Keratinocyte (primary cell): ENCODE data around the gene GYPB.
"Not testable (repeated sequence)": the region's sequence is repeated elsewhere in the genome, so short reads cannot be mapped to it uniquely, and the experiment has no call there.

ENCODE experiments used
- EZH2 ChIP-seq: IDR thresholded peaks from one replicate; pipeline ENCODE4 v1.6.1; 2012; ENCODE audit warnings: inconsistent platforms, mild to moderate bottlenecking, low read length, moderate library complexity
- TF ChIP-seq, protein P1 (sequence below), 3 experiments: IDR thresholded peaks in 1 of 3; conservative IDR thresholded peaks in 1 of 3; optimal IDR thresholded peaks in 1 of 3; 2 replicates in 2 of 3; 3 replicates in 1 of 3; pipeline versions ENCODE3 to v1.5.1; 2011; ENCODE audit warnings: low read length in 3 of 3, mild to moderate bottlenecking in 3 of 3, moderate library complexity in 2 of 3, control low read depth in 1 of 3, inconsistent platforms in 1 of 3; ENCODE audit not compliant: insufficient read depth in 2 of 3; ENCODE audit errors: extremely low read depth in 1 of 3

GRCh38 chr4:143991761-143992160 is 27.4 kb downstream of the GYPB start:
- not testable (repeated sequence) for TF ChIP-seq EZH2
- TF ChIP-seq, protein P1, sequence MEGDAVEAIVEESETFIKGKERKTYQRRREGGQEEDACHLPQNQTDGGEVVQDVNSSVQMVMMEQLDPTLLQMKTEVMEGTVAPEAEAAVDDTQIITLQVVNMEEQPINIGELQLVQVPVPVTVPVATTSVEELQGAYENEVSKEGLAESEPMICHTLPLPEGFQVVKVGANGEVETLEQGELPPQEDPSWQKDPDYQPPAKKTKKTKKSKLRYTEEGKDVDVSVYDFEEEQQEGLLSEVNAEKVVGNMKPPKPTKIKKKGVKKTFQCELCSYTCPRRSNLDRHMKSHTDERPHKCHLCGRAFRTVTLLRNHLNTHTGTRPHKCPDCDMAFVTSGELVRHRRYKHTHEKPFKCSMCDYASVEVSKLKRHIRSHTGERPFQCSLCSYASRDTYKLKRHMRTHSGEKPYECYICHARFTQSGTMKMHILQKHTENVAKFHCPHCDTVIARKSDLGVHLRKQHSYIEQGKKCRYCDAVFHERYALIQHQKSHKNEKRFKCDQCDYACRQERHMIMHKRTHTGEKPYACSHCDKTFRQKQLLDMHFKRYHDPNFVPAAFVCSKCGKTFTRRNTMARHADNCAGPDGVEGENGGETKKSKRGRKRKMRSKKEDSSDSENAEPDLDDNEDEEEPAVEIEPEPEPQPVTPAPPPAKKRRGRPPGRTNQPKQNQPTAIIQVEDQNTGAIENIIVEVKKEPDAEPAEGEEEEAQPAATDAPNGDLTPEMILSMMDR (optimal IDR thresholded peaks at IDR 0.05 in 1 of 3, IDR thresholded peaks at IDR 0.05 in 1 of 3, conservative IDR thresholded peaks at IDR 0.05 in 1 of 3; ENCODE audit: extremely low read depth in 1 of 3, insufficient read depth in 2 of 3, low read length in 3 of 3): not testable (repeated sequence)
